ENCODE data around the gene RASA1. TPM values are rescaled to one million over a fixed set of nuclear protein-coding genes. Genes with fewer than 3 reads are reported as not detected.

The RASA1 gene
- total and polyA plus RNA-seq, 9 of the 15 experiments (the other 6 are each of a cell fraction or from before 2014, with no cell fraction given) = 3.2 to 17.3 (median 9.2) TPM

DNA sequence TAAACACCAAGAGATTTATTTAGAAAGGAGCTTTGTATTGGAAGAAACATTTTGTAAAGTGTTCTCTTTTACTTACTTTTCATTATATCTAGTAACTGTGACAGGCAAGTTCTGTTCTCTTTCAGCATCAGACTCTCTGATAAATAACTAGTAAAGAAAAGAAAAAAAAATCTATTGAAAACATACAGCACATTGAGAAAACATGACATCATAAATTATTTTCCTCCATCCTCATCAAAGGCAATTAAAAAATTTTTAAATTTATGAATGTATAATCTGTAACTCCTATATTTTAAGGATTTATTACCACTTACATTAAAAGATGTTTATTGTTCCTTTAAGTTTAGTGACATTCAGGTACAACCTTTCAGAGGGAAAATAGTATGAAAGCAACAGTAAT is 133.9 kb downstream of the RASA1 start:
- Histone ChIP-seq H2AFZ (ENCODE audit: low read depth, low read length) (no peak overlapping the region), H3K9me1 (ENCODE audit: control insufficient read depth, insufficient read depth, low read length) (no peaks in the 10 kb centered on the region), H3K4me2 (ENCODE audit: insufficient read depth, low read length) (no peak overlapping the region), H3K9me3 (replicated peaks; ENCODE audit: control insufficient read depth, insufficient read depth, low read depth, low read length) (no peaks in the 10 kb centered on the region), H4K20me1 (replicated peaks; ENCODE audit: control insufficient read depth, insufficient read depth, low read length) (no peaks in the 10 kb centered on the region), H3K4me1 (replicated peaks in 1 of 2; ENCODE audit: control insufficient read depth in 2 of 2, insufficient read depth in 2 of 2, low read length in 2 of 2) (peaks cover 0 to 10% of the 10 kb centered on the region in 2 experiments; a peak in 2 of 5 replicates), H3K27me3 (ENCODE audit: control insufficient read depth in 2 of 2, insufficient read depth in 2 of 2, low read length in 2 of 2) (no peaks in the 10 kb centered on the region), H3K79me2 (ENCODE audit: control insufficient read depth, insufficient read depth, low read length) (peaks cover 53% of the 10 kb centered on the region), H3K36me3 (ENCODE audit: control insufficient read depth, insufficient read depth, low read length) (peaks cover 100% of the 10 kb centered on the region), H3K4me3 (no peak overlapping the region), H3K9ac (ENCODE audit: insufficient read depth in 1 of 2, low read depth in 2 of 2, low read length in 2 of 2) (no peak overlapping the region), H3K27ac (ENCODE audit: extremely low read depth, low read depth, low read length) (no peak overlapping the region)
- BruUV-seq (replicated peaks) = no TSS peak
- no peak for FAIRE-seq
- intact Hi-C loops (cut with micrococcal nuclease) (no loop called here), in situ Hi-C loops (cut with MboI) (no loop called here)
- TF ChIP-seq RBM15 (IDR thresholded peaks at IDR 0.05; ENCODE audit: insufficient read depth, low read length) (no peak), CBFA2T2 (conservative IDR thresholded peaks at IDR 0.05) (no peak), ZNF23 (CRISPR knock-in tag; IDR thresholded peaks at IDR 0.05) (no peak), MEF2D (tag; conservative IDR thresholded peaks at IDR 0.05; ENCODE audit: low read depth) (no peak), RB1 (IDR thresholded peaks at IDR 0.05; ENCODE audit: low read depth) (no peak), MED1 (CRISPR knock-in tag; IDR thresholded peaks at IDR 0.05; ENCODE audit: borderline replicate concordance) (no peak), NBN (IDR thresholded peaks at IDR 0.05; ENCODE audit: low read depth) (no peak), ZKSCAN8 (CRISPR knock-in tag; IDR thresholded peaks at IDR 0.05) (no peak), POU5F1 (IDR thresholded peaks at IDR 0.05; ENCODE audit: borderline replicate concordance, low read depth, low read length, partially characterized antibody) (no peak), HSF4 (CRISPR knock-in tag; IDR thresholded peaks at IDR 0.05; ENCODE audit: borderline replicate concordance) (no peak), MXI1 (IDR thresholded peaks at IDR 0.05; ENCODE audit: low read depth, low read length) (no peak)
- TF ChIP-seq, protein P1, sequence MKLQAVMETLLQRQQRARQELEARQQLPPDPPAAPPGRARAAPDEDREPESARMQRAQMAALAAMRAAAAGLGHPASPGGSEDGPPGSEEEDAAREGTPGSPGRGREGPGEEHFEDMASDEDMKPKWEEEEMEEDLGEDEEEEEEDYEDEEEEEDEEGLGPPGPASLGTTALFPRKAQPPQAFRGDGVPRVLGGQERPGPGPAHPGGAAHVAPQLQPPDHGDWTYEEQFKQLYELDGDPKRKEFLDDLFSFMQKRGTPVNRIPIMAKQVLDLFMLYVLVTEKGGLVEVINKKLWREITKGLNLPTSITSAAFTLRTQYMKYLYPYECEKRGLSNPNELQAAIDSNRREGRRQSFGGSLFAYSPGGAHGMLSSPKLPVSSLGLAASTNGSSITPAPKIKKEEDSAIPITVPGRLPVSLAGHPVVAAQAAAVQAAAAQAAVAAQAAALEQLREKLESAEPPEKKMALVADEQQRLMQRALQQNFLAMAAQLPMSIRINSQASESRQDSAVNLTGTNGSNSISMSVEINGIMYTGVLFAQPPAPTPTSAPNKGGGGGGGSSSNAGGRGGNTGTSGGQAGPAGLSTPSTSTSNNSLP (IDR thresholded peaks at IDR 0.05; ENCODE audit: borderline replicate concordance, low read depth, low read length) = no peak
- TF ChIP-seq, protein P2, sequence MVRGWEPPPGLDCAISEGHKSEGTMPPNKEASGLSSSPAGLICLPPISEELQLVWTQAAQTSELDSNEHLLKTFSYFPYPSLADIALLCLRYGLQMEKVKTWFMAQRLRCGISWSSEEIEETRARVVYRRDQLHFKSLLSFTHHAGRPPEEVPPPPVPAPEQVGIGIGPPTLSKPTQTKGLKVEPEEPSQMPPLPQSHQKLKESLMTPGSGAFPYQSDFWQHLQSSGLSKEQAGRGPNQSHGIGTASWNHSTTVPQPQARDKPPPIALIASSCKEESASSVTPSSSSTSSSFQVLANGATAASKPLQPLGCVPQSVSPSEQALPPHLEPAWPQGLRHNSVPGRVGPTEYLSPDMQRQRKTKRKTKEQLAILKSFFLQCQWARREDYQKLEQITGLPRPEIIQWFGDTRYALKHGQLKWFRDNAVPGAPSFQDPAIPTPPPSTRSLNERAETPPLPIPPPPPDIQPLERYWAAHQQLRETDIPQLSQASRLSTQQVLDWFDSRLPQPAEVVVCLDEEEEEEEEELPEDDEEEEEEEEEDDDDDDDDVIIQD (CRISPR knock-in tag; IDR thresholded peaks at IDR 0.05) = no peak
- no peak for DNase-seq (ENCODE audit: extremely low read depth in 1 of 4, low spot score in 3 of 4)
- ChIA-PET CTCF (ENCODE audit: low intra/inter-chr PET ratio) (no interaction called here), POLR2A (no interaction called here)
- no peak for ATAC-seq

Data from K562 (cell line).